Fibroblast of mammary gland (primary cell): ENCODE results near the gene PDE3A.

Source experiments
- DNase-seq: peaks from one replicate; pipeline ENCODE4 v3.0.0-alpha.2; 2010; ENCODE audit warnings: low read depth
- H3K4me3 ChIP-seq: 2 replicates; pipeline ENCODE4 v1.5.1; 2011; ENCODE audit warnings: low read depth, mild to moderate bottlenecking, low read length, moderate library complexity; ENCODE audit not compliant: control insufficient read depth
- CTCF ChIP-seq: conservative IDR thresholded peaks from 2 replicates; pipeline ENCODE4 v1.5.1; 2011; ENCODE audit warnings: low read depth, low read length, inconsistent platforms; ENCODE audit not compliant: control insufficient read depth, insufficient read depth

PDE3A gene

GRCh38 chr12:20555015-20555414 is 186.7 kb downstream of the PDE3A start:
- H3K4me3 ChIP-seq: no peak overlapping the region
- no peak for TF ChIP-seq CTCF
- DNase-seq: no peak

GRCh38 chr12:20555771-20556170 is 187.4 kb downstream of the PDE3A start:
- no peak for TF ChIP-seq CTCF
- no peak overlapping the region for H3K4me3 ChIP-seq
- DNase-seq: peak; percentile 3

GRCh38 chr12:20557096-20557495 is 188.8 kb downstream of the PDE3A start:
- no peak for DNase-seq
- no peak overlapping the region for H3K4me3 ChIP-seq
- TF ChIP-seq CTCF: no peak

GRCh38 chr12:20560935-20561334 is 192.6 kb downstream of the PDE3A start:
- no peak overlapping the region for H3K4me3 ChIP-seq
- TF ChIP-seq CTCF: no peak
- DNase-seq: no peak

GRCh38 chr12:20561871-20562270 is 193.5 kb downstream of the PDE3A start:
- DNase-seq: peak; percentile 10
- no peak for TF ChIP-seq CTCF
- H3K4me3 ChIP-seq: no peak overlapping the region

GRCh38 chr12:20567413-20567812 is 199.1 kb downstream of the PDE3A start:
- DNase-seq: peak; percentile 6

More at GRCh38 chr12:20567413-20567812, 199.1 kb downstream of the PDE3A start:
- TF ChIP-seq CTCF: no peak
- no peak overlapping the region for H3K4me3 ChIP-seq
